NCI-H146 treated with DMSO at 0.1 percent for 48 hours (cell line): ENCODE data around the gene PRKN.

Experiments used
- DNase-seq: peaks from one replicate; lab custom pipeline; 2025; ENCODE audit not compliant: unreplicated experiment; lab: John Stamatoyannopoulos, UW

The PRKN gene

DNA sequence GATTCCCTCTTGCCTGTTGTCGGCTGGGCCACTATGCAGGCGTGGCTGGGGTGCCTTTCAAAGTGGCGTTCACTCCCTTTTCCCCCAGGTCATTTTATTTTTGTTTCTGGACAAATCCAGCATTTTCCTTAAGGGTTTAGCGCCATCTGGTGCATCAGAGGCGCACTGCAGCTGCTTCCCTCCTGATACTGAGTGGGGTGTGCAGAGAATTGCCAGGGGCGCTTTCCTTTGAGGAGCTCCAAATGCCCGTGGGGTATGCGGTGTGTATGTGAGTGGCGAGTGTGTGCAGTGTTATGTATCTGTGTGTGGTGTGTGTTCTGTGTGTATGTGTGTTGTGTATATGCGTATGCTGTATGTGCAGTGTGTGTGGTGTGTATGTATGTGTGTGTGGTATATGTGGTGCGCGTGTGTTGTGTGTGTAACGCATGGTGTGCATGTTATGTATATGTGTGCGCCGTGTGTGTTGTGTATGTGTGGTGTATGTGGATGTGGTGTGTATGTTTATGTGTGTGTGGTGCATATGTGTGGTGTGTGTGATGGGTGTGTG is 1353.6 kb downstream of the PRKN start:
- peak; percentile 77 for DNase-seq

DNA sequence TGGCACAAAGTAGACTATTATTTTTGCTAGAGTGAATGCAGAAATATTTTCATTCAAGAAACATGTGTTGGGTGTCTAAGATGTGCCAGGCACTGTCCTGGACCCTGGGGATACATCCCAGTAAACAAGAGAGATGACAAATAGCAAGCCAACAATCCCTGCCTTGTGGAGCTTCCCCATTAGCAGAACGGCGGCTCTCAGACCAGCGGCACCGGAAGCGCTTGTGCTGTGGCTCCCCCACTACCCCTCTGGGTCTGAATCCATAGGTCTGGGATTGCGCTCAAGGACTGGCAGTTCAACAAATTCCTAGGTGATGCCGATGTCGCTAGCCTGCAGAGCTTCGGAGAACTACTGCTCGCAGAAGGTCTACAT is 1355.2 kb downstream of the PRKN start:
- no peak for DNase-seq

DNA sequence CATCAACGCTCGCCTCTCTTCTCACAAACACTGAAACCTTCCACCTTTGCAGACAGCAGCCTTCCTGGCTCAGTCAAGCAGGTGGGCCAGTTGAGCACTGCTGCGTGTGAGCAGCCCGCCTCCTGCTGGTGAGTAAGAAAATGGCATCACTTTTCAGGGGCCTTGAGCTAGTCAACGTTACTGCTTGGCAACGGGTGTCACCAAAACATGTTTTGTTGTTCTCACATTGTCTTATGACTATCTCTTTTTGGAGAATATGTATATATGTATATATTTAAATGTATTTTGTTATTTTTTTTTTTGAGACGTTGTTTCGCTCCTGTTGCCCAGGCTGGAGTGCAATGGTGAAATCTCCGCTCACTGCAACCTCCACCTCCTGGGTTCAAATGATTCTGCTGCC is 1356.7 kb downstream of the PRKN start:
- DNase-seq = peak; percentile 81

DNA sequence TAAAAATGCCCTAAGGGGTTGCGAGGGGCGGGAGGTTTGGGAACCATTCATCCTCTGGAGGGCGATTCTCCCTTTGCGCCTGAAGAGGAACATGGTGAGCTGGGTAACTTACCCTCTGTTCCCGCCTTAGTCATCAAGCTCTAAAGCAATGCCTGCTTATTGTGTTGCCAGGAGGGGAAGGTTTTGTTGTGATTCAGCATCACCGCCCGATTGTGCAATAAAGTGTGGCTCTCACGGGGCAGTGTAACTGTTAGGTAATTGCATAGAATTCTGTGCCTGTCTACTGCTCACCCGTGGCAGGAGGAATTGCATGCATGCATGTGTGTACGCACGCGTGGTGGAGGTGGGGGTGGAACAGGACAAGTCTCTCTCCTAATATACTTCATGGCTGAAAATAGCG is 1358.2 kb downstream of the PRKN start:
- DNase-seq = no peak

DNA sequence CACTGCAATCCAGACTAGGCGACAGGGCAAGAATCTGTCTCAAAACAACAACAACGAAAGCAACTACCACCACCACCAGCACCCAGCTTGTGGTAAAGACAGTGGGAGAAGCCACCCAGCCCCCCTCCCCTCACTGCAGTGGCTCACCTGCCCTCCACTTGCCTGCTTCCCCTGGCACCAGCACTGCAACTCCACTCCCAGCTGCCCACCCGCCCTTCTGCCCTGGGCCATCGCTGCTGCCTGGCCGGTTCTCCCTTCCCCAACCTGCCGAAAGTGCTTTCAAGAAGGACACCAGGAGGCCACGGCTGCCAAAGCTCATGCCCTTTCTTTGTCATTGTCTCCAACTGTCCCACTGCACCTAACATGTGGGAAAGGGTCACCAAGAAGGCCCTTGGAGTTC is 1359.1 kb downstream of the PRKN start:
- DNase-seq = no peak

DNA sequence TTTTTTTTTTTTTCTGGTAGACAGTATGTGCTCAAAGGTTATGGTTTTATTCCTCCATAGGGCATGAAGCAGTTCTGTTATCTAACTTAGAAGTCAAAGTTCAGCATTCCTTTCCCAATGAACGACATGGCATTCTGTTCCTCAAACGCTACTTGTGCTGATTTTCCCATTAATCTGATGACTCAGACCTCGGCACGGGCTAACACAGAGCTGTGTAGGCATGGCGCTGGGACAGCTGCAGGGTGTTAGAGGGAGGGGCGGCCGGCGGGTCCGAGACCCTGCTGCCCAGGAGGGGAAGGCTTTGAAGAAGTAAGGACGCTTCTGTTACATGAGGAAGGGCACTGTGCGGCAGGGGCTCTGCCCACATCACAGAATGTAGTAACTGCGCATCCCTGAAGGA is 1360.1 kb downstream of the PRKN start:
- DNase-seq = no peak

DNA sequence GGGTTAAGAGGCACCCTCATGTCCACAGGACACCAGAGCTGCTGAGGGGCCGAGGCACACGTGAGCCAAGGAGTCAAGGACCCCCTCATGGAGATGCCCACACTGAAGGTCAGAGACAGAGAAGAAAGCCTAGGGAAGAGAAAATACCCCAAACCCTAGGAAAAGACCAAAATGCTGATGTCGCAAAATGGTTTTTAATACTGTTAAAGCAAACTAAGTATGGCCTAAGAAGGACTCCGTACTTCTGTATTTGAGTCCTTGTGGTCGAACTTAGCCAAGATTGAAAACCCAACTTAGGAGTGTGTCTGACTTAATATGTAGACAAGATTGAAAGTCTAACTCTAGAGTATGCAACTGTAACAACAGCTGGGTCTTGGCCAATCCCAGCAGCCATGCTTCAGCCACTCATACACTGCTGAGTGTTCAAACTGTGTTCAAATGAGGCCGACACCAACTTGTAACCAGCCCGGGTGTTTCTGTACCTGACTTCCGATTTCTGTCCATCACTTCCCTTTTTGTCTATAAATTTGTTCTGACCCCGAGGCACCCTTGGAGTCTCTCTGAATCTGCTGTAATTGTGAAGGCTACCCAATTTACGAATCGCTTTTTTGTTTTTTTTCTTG is 1361.2 kb downstream of the PRKN start:
- no peak for DNase-seq

DNA sequence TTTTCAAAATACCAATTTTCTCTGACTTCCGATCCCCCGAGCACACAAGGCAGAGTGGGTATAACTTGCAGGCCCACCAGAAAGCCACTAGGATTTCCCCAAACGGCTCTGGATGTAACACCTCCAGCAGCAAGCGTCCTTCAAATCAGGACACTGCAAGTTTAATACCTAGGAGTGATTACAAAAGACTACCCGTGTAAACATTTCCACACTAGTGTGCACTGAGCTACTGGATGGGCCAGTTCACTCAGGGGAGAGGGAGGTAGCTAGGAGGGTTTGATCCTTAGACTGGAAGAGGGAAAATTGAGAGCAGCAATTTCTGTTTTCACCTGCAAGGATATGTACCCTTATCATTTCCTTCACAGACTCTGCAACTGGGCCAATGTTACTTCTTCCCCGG is 1361.9 kb downstream of the PRKN start:
- DNase-seq = no peak

DNA sequence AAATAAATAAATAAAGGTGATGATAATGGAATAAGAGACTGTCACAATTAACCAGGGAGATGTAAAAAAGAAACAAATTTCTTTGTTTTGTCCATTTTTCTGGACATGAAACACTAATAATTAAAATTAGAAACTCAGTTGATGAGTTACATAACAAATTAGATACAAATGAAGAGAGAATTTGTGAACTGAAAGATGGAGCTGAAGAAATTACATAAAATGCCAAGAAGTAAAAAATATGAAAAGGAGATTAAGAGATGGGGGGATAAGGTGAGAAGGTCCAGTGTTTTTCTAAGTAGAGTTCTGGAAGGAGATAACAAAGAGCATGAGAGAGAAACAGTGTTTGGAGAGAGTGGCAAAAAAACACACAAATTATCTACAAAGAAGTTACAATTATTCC is 1364.3 kb downstream of the PRKN start:
- no peak for DNase-seq

DNA sequence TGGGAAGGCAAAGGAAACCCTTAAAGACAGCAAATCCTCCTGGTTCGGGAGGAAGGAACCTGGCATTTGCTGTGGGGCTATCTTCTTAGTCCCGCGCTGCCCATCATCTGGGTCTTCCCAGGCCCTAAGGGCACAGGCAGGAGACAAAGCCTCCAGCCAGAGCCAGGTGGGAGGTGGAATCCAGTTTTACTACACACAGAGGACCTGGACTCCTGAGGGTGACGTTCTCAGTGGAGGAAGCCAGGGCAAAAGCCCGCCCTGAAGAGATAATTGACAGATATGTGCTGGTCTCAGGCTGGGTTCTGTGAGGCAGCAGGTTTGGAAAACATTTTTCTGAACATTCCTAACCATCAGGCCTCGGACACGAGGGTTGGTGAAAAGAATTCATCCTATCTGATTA is 1365.3 kb downstream of the PRKN start:
- no peak for DNase-seq

DNA sequence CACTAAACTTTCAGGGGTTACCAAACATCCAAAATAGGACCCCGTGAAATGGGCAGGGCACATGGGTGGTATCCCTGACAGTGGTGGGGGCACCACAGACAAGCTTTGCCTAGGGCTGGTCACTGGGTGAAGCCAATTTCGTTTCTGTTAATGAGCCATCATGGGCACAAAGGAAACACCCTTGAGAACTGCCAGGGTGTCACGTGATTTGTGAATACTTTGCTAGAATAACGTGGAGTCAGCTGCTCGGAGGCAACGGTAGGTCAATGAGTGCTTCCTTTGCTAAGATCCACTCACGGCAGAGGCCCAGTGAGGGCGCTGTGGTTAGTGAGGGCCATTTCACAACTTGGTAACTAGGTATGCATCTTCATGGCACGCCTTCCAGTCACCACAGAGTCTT is 1366.0 kb downstream of the PRKN start:
- DNase-seq = no peak

DNA sequence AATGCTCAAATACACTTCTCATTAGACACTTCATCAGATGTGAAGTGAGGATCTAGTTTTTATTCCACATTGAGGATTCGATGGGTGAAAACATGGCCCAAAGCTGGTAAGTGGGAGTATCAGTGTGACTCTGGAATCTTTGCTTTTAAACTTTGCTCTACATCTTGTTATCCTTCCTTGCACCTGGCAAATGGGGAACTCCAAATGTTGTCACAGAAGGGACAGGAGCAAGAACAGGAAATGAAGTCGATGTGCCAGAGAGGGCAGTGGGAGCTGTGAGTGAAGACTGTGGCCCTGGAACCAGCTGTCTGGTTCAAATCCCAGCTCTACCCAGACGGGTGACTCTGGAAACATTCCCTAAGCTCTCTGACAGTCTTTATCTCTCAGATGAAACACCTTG is 1367.0 kb downstream of the PRKN start:
- no peak for DNase-seq

DNA sequence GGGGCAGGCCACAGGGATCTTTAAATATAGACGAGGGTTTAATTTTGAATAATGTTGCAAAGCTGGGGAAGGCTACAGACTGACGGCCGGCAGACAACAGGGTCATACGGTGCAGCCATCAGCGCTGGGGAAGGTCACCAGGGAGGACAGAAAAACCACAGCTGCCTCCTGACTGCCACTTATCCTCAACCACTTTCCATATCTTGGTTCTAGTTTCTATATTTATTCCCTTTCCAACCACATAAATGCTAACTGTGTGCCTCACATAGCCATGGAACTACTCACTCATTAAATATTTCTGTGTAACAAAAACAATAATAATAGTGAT is 1368.0 kb downstream of the PRKN start:
- DNase-seq = no peak

DNA sequence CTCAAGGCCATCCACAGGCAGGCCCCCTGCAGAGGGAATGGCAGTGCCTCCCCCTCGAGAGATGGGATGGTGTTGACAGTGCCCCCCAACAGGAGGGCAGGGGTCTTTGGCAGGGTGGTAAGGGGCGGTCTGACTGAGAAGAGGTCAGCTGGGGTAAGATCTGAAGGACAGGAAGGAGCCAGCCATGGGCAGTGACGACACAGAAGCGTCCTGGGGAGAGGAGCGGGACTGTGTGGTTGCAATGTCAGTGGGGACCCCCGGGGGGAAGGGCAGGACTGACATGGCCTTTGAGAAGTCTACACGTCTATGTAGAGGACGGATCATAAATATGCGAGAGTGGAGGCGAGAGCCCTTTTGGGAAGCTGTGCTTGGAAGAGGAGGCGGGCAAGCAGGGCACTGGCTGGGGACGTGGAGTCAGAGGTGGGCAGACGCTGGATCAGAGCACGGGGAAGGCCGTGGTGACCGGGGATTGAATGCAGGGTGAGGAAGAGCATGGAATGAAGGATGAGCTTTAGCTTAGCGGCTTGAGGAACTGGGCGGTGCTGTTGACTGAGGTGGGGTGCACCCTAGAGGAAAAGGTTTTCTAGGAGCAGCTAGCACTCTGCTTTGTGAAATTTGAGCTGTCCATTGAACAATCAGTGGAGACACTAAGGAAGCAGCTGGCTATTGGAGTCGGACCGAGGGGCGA is 1371.3 kb downstream of the PRKN start:
- DNase-seq = no peak

DNA sequence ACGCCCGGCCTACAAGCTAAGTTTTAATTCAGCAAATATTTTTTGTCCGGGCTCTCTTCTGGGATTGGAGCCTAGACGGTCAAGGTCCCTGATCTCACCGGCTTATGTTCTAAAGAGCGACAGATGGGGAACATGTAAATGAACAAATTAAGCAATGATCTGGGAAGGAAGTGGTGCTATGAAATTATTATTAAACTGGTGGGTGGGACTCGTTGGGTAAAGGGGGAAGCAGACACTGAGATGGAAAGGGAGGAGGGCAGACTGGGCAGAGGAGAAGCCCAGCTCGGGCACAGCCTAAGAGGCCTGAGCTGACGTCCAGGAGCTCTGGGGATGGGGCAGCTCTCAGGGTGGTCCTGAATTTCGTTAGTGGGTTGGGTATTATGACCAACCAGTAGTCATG is 1371.9 kb downstream of the PRKN start:
- DNase-seq = no peak

DNA sequence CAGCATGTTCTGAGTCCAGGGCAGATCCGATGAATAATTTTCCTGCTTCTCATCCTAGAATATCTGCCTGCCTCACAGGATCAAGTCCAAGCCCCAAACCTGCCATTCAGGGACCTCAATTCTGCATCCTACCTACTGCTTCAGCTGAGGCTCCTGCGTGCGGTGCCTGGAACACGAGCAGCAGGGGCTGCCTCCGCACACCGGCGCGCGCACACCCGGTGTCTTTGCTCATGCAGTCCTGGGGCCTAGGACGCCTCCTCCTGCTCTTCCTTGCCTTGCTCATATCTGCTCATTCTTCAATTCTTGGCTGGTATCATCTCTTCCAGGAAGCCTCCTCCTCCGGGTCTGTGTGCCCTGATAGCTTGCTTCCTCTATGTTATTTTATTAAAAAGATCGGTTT is 1372.6 kb downstream of the PRKN start:
- no peak for DNase-seq

DNA sequence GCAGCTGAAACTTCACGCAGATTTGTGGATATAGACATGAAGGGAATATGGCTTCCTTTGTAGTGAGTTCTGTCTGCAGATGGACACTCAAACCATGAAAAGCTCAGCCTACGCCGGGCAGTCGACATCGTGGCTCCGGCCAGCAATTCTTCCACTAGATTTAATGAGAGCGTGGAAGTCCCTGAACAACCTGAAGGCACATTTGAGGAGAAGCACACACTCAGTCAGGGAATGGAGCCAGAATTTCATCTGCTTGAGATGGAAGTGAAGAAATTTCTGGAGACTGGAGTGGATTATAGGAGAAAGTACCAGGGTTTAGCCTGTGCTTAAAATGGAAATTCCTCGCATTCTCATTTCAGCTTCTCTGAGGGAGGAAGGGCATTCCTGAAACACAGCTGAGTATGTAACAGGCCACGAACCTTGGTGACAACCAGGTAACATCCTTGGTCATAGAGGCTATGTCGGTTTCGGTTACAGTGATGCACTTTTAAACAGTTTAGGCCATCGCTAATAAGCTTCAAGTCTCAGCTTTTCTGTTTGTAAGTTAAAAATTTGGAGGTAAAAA is 1373.2 kb downstream of the PRKN start:
- no peak for DNase-seq

DNA sequence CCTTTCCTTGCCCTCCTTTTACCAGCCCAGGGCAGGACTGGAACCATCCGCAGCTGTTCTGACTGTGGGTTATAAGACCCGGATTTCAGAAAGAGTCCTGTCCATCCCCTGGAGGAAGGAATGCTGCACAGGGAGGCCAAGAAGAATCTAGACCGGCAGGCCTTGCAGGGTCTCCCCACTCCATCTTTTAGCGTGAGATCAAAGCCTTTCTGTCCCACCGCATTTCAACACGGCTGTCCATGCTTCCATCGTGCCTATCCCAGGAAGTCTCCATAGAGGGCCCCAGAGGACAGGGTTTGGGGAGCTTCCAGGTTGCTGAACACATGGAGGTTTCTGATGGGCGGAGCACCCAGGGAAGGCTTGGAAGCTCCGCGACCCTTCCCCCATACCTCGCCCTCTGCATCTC is 1374.4 kb downstream of the PRKN start:
- peak; percentile 87 for DNase-seq

DNA sequence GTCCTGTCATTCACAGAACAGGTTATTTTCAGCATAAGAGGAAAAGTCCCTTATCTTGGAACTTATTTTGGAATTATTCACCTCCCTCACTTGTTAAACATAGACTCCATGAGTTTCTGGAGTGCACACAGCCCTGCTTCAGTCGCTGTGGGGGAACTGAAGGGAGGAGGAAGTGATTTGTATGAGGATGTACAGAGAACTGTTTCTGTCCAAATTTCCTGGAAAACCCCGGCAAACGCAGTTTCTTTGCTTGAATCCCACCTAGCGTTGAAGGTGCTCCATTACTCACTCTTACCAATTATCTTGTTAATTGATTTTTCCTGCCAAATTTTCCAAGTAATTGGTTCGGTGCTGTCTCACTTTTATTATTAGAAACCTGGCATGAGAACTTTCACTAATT is 1375.7 kb downstream of the PRKN start:
- DNase-seq = no peak

DNA sequence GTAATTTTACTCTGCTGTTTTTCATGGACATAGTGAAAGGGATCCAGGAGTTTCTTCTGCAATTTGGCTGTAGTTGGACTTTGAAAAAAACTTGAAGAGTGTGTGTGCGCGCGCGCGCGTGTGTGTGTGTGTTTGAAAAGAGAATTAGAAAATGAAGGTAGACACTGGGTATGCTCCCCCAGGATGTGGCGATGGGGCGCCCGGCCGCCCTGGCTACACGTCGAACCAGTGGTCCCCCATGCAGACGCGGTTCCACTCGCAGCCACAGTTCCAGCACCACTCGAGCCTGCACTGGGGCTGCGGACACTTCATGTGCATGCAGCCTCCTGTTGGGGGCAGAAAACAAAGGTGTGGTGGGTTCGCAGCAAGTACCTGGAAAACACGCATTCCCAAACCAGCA is 1377.7 kb downstream of the PRKN start:
- no peak for DNase-seq

DNA sequence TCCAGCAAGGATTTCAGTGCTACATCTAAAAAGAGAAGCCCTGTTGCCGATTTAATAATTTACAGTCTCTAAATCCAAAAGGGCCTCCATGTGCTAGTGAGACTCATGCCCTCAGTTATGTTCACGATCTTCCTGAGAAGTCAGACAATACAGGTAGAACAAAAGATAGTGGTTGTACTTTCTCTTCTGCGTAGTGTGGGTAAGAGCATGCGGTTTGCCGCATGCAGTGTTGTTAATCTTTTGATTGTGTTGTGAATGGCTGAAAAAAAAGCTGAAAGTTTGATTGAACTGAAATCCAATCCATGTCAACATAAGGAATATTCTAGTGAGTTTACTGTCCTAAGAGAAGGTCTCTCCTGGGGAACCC is 1379.0 kb downstream of the PRKN start:
- DNase-seq = no peak

DNA sequence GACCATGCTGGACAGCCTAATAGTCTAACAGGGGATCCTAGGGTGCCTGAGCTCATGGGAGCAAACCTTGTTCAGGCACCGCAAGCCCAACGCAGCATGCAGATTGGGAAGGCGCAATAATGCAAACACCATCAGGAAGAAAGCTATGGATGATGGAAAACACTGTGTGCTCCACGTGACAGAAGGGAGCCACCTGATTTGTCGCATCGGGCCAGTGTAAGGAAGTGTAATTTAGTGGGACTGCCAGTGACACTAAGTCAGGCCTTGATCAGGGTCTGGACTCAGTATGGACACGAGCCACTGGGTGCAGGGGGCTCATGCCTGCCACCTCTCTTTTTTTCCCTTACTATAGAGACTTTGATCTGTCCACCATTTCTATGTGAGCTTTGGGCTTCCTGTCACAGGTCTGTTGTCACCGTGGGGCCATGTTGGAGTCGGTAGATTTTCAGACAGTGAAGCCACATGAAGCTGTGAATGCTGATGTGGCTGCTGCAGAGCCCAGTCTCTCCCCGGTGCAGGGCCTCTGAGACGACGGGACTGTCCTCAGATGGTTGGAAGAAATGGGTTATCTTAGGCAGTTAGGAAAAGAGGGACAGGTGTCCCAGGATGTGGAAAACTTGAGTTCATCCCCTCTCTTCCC is 1379.5 kb downstream of the PRKN start:
- DNase-seq = no peak
